ENCODE data around the gene ZCCHC24.

Gene ZCCHC24

DNA sequence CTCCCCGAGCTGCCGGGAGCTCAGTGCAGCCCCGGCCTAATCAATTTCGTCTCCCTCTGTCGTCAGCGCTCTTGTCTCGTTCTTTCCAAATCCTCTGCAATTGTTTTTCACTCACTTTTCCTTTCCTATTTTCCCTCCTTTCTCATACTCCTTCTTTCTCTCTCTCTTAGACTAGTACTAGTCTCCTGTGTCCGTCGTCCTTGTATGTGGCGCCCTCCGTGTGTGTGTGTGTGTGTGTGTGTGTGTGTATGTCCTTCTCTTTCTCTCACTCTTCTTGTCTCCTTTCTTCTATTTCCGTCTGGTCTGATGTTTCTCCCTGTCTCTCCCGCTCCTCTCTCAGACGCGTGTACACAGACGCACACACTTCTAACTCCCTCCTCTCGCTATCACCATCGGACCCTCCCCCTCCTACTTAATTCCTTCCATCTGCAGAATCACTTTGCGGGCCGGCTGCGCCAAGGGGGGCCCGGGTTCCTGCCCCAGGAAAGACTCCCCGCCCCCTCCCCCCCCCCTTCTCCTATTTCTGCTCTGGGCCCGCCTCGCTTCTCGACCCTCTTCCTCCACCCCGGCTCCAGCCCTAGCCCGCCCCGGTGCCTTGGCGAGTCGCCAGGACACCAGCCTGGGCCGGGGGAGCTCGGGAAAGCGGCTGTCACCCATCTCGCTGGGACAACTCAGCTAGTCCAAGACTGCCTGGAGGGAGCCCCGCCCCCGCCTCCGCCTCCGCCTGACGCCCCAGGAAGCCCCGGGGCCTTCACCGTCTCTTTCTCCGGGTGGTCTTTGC, 743 bp upstream of the ZCCHC24 start:
- Histone ChIP-seq H3K4me1 (ENCODE audit: control insufficient read depth, insufficient read depth, low read length) (peaks cover 40% of the 10 kb centered on the region), H3K9me3 (ENCODE audit: control insufficient read depth in 2 of 2, low read length in 2 of 2) (no peaks in the 10 kb centered on the region), H3K9ac (ENCODE audit: low read length in 2 of 2) (peak overlapping the region; percentile 78 to 91), H3K27me3 (ENCODE audit: control insufficient read depth in 1 of 2, insufficient read depth in 2 of 2, low read length in 2 of 2) (no peaks in the 10 kb centered on the region), H3K27ac (ENCODE audit: low read length) (peak overlapping the region; percentile 94), H3K36me3 (ENCODE audit: control insufficient read depth in 2 of 2, insufficient read depth in 2 of 2, low read length in 2 of 2) (no peaks in the 10 kb centered on the region), H3K4me3 (ENCODE audit: low read length in 2 of 2) (peak overlapping the region; percentile 68 to 80)

DNA sequence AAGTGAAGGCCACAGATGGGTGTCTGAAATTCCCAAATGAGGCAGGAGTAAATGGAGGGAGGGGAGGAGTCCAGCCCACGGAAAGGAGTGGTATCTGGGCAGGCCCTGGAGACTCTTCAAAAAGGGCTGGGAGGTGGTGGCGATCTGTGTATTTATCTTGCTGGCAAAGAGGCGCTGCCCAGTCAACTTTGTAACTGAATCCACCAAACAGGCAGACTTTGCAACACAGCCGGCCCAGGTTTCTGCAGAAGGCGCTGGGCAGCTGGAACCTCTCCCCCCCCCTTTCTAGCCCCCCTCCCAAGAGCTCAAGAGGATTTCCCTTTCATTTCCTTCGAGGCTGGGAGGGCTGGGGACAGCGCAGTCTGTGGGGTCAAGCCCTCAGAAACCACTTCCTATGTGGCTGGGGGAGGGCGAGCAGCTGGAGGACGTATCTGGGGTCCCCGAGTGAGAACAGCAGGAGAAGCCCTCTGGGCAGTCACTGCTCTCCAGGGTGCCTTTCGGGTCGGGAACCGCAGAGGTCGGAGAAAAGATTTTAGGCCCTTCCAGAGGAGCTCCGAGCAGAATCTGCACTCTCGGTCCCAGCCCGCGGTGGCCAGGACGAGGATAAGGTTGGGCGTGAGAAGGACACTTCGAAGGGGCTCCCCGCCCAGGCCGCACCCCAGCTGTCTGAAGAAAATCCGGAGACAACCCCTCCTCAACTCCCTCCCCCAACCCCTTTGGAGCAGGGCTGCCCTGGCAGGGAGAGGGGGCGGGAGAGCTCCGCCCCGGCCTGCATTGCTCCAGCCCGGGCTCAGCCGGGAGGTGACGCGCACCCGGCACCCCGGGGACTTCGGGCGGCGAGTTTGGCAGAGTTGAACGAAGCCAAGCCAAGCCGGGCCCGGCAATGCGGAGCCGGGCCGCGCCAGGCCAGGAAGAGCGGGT, 965 bp downstream of the ZCCHC24 start:
- H3K36me3 ChIP-seq (ENCODE audit: control insufficient read depth in 2 of 2, insufficient read depth in 2 of 2, low read length in 2 of 2): no peaks in the 10 kb centered on the region
- peak overlapping the region; percentile 89 to 93 for H3K4me3 ChIP-seq (ENCODE audit: low read length in 2 of 2)
- H3K9me3 ChIP-seq (ENCODE audit: control insufficient read depth in 2 of 2, low read length in 2 of 2): no peaks in the 10 kb centered on the region
- no peaks in the 10 kb centered on the region for H3K27me3 ChIP-seq (ENCODE audit: control insufficient read depth in 1 of 2, insufficient read depth in 2 of 2, low read length in 2 of 2)
- peak overlapping the region; percentile 87 for H3K27ac ChIP-seq (ENCODE audit: low read length)
- peak overlapping the region; percentile 82 to 86 for H3K9ac ChIP-seq (ENCODE audit: low read length in 2 of 2)
- peaks cover 57% of the 10 kb centered on the region for H3K4me1 ChIP-seq (ENCODE audit: control insufficient read depth, insufficient read depth, low read length)

- peak overlapping the region; percentile 89 to 93 for H3K4me3 ChIP-seq (ENCODE audit: low read length in 2 of 2)
- no peaks in the 10 kb centered on the region for H3K9me3 ChIP-seq (ENCODE audit: control insufficient read depth in 2 of 2, low read length in 2 of 2)
- H3K4me1 ChIP-seq (ENCODE audit: control insufficient read depth, insufficient read depth, low read length): peaks cover 63% of the 10 kb centered on the region
- H3K36me3 ChIP-seq (ENCODE audit: control insufficient read depth in 2 of 2, insufficient read depth in 2 of 2, low read length in 2 of 2): no peaks in the 10 kb centered on the region
- peak overlapping the region; percentile 82 to 86 for H3K9ac ChIP-seq (ENCODE audit: low read length in 2 of 2)
- peak overlapping the region; percentile 87 for H3K27ac ChIP-seq (ENCODE audit: low read length)
- H3K27me3 ChIP-seq (ENCODE audit: control insufficient read depth in 1 of 2, insufficient read depth in 2 of 2, low read length in 2 of 2): no peaks in the 10 kb centered on the region
Measured at GRCh38 chr10:79443338-79444198, 1.9 kb downstream of the ZCCHC24 start.

GRCh38 chr10:79442171-79443040, 3.0 kb downstream of the ZCCHC24 start:
- Histone ChIP-seq H3K4me1 (ENCODE audit: control insufficient read depth, insufficient read depth, low read length) (peaks cover 75% of the 10 kb centered on the region), H3K36me3 (ENCODE audit: control insufficient read depth in 2 of 2, insufficient read depth in 2 of 2, low read length in 2 of 2) (peaks cover 3 to 4% of the 10 kb centered on the region in 2 donors), H3K4me3 (ENCODE audit: low read length in 2 of 2) (peak overlapping the region; percentile 89 to 93), H3K27me3 (ENCODE audit: control insufficient read depth in 1 of 2, insufficient read depth in 2 of 2, low read length in 2 of 2) (no peaks in the 10 kb centered on the region), H3K27ac (ENCODE audit: low read length) (peak overlapping the region; percentile 87), H3K9ac (ENCODE audit: low read length in 2 of 2) (peak overlapping the region; percentile 62 to 86), H3K9me3 (ENCODE audit: control insufficient read depth in 2 of 2, low read length in 2 of 2) (no peaks in the 10 kb centered on the region)

GRCh38 chr10:79441433-79441832, 4.0 kb downstream of the ZCCHC24 start:
- Histone ChIP-seq H3K9me3 (ENCODE audit: control insufficient read depth in 2 of 2, low read length in 2 of 2) (no peaks in the 10 kb centered on the region), H3K27ac (ENCODE audit: low read length) (peak overlapping the region; percentile 87), H3K9ac (ENCODE audit: low read length in 2 of 2) (no peak overlapping the region), H3K4me1 (ENCODE audit: control insufficient read depth, insufficient read depth, low read length) (peaks cover 79% of the 10 kb centered on the region), H3K36me3 (ENCODE audit: control insufficient read depth in 2 of 2, insufficient read depth in 2 of 2, low read length in 2 of 2) (peaks cover 4 to 10% of the 10 kb centered on the region in 2 donors), H3K4me3 (ENCODE audit: low read length in 2 of 2) (peak overlapping the region in 1 of 2 donors; percentile 93), H3K27me3 (ENCODE audit: control insufficient read depth in 1 of 2, insufficient read depth in 2 of 2, low read length in 2 of 2) (no peaks in the 10 kb centered on the region)

DNA sequence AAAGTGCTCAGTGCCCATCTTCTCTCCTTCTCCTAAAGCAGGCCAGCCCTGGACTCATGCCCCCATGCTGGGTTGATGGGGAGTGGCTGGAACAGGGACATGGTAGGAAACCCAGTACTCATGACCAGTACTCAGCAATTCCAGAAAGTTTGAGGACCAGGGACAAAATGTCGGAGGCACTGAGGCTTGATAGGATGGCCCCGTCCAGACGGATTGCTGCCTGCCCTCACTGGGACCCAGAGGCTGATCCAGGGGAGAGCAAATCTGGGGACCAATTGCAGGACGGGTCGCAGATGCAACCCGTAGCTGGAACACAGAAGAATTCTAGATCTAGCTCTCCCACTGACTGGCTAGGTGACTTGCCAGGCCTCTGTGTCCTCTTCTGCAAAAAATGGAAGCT, 5.1 kb downstream of the ZCCHC24 start:
- peaks cover 4 to 10% of the 10 kb centered on the region in 2 donors for H3K36me3 ChIP-seq (ENCODE audit: control insufficient read depth in 2 of 2, insufficient read depth in 2 of 2, low read length in 2 of 2)
- H3K27ac ChIP-seq (ENCODE audit: low read length): peak overlapping the region; percentile 87
- H3K4me1 ChIP-seq (ENCODE audit: control insufficient read depth, insufficient read depth, low read length): peaks cover 87% of the 10 kb centered on the region
- no peaks in the 10 kb centered on the region for H3K9me3 ChIP-seq (ENCODE audit: control insufficient read depth in 2 of 2, low read length in 2 of 2)
- peak overlapping the region; percentile 19 to 52 for H3K4me3 ChIP-seq (ENCODE audit: low read length in 2 of 2)
- no peak overlapping the region for H3K9ac ChIP-seq (ENCODE audit: low read length in 2 of 2)
- no peaks in the 10 kb centered on the region for H3K27me3 ChIP-seq (ENCODE audit: control insufficient read depth in 1 of 2, insufficient read depth in 2 of 2, low read length in 2 of 2)

- peaks cover 98% of the 10 kb centered on the region for H3K4me1 ChIP-seq (ENCODE audit: control insufficient read depth, insufficient read depth, low read length)
- no peaks in the 10 kb centered on the region for H3K27me3 ChIP-seq (ENCODE audit: control insufficient read depth in 1 of 2, insufficient read depth in 2 of 2, low read length in 2 of 2)
- H3K9ac ChIP-seq (ENCODE audit: low read length in 2 of 2): peak overlapping the region in 1 of 2 donors; percentile 43
- peak overlapping the region; percentile 6 to 55 for H3K4me3 ChIP-seq (ENCODE audit: low read length in 2 of 2)
- peaks cover 4 to 10% of the 10 kb centered on the region in 2 donors for H3K36me3 ChIP-seq (ENCODE audit: control insufficient read depth in 2 of 2, insufficient read depth in 2 of 2, low read length in 2 of 2)
- no peaks in the 10 kb centered on the region for H3K9me3 ChIP-seq (ENCODE audit: control insufficient read depth in 2 of 2, low read length in 2 of 2)
- H3K27ac ChIP-seq (ENCODE audit: low read length): peak overlapping the region; percentile 87
Measured at GRCh38 chr10:79438699-79439085, 6.7 kb downstream of the ZCCHC24 start.

GRCh38 chr10:79438021-79438698, 7.3 kb downstream of the ZCCHC24 start:
- H3K36me3 ChIP-seq (ENCODE audit: control insufficient read depth in 2 of 2, insufficient read depth in 2 of 2, low read length in 2 of 2): peaks cover 4 to 10% of the 10 kb centered on the region in 2 donors
- peak overlapping the region; percentile 6 to 55 for H3K4me3 ChIP-seq (ENCODE audit: low read length in 2 of 2)
- peak overlapping the region; percentile 47 to 60 for H3K9ac ChIP-seq (ENCODE audit: low read length in 2 of 2)
- H3K27me3 ChIP-seq (ENCODE audit: control insufficient read depth in 1 of 2, insufficient read depth in 2 of 2, low read length in 2 of 2): no peaks in the 10 kb centered on the region
- no peaks in the 10 kb centered on the region for H3K9me3 ChIP-seq (ENCODE audit: control insufficient read depth in 2 of 2, low read length in 2 of 2)
- peaks cover 98% of the 10 kb centered on the region for H3K4me1 ChIP-seq (ENCODE audit: control insufficient read depth, insufficient read depth, low read length)
- H3K27ac ChIP-seq (ENCODE audit: low read length): peak overlapping the region; percentile 87

- Histone ChIP-seq H3K27me3 (ENCODE audit: control insufficient read depth in 1 of 2, insufficient read depth in 2 of 2, low read length in 2 of 2) (no peaks in the 10 kb centered on the region), H3K9ac (ENCODE audit: low read length in 2 of 2) (peak overlapping the region; percentile 47 to 60), H3K36me3 (ENCODE audit: control insufficient read depth in 2 of 2, insufficient read depth in 2 of 2, low read length in 2 of 2) (peaks cover 4 to 10% of the 10 kb centered on the region in 2 donors), H3K4me1 (ENCODE audit: control insufficient read depth, insufficient read depth, low read length) (peaks cover 98% of the 10 kb centered on the region), H3K27ac (ENCODE audit: low read length) (peak overlapping the region; percentile 87), H3K4me3 (ENCODE audit: low read length in 2 of 2) (peak overlapping the region in 1 of 2 donors; percentile 55), H3K9me3 (ENCODE audit: control insufficient read depth in 2 of 2, low read length in 2 of 2) (no peaks in the 10 kb centered on the region)
Measured at GRCh38 chr10:79437111-79437814, 8.2 kb downstream of the ZCCHC24 start.
